Astrocyte of the cerebellum (primary cell): Measurements from ENCODE around the gene INSYN2B.

ENCODE experiments used
- DNase-seq: peaks from one replicate; pipeline ENCODE4 v3.0.0-alpha.2; 2011; ENCODE audit warnings: low read depth
- H3K4me3 ChIP-seq: 2 replicates; pipeline ENCODE4 v1.5.1; 2011; ENCODE audit warnings: mild to moderate bottlenecking, low read depth, low read length, moderate library complexity
- in situ Hi-C: cut with HindIII; loops from 2 replicates; pipeline ENCODE4 v1.10.0; 2017; ENCODE audit warnings: low sequenced_read_pairs
- TF ChIP-seq, protein P1 (sequence below): IDR thresholded peaks from 2 replicates; pipeline ENCODE4 v1.5.1; 2012; ENCODE audit warnings: low read length, low read depth, moderate library complexity, mild to moderate bottlenecking; ENCODE audit errors: missing control alignments

The INSYN2B gene

GRCh38 chr5:170011751-170012150 lies 31.5 kb upstream of the INSYN2B start:
- in situ Hi-C loops, result loop anchor here (10.0 kb wide), 1 partner anchor 63 kb away; no protein-coding TSS in a partner anchor
- TF ChIP-seq, protein P1, sequence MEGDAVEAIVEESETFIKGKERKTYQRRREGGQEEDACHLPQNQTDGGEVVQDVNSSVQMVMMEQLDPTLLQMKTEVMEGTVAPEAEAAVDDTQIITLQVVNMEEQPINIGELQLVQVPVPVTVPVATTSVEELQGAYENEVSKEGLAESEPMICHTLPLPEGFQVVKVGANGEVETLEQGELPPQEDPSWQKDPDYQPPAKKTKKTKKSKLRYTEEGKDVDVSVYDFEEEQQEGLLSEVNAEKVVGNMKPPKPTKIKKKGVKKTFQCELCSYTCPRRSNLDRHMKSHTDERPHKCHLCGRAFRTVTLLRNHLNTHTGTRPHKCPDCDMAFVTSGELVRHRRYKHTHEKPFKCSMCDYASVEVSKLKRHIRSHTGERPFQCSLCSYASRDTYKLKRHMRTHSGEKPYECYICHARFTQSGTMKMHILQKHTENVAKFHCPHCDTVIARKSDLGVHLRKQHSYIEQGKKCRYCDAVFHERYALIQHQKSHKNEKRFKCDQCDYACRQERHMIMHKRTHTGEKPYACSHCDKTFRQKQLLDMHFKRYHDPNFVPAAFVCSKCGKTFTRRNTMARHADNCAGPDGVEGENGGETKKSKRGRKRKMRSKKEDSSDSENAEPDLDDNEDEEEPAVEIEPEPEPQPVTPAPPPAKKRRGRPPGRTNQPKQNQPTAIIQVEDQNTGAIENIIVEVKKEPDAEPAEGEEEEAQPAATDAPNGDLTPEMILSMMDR, result no peak
- no peak for DNase-seq
- no peak overlapping the region for H3K4me3 ChIP-seq

DNA sequence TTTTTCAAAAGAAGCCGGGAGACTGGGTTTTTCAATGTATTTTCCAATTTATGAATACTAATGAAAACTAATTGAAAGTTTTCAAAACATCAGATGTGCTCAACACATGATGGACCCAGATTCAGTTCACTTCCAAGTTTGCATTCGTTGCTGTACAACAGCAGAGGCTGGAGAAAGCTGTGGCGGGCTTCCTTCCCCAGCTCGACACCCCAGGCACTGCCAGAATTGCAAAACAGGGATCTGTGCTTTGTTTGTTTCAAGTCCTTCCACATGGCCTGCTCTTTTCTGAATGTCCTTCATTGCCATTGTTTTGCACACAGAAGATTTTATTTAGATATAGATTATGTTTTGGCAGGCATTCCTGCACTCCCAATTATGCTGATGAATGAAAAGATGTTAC lies 30.3 kb upstream of the INSYN2B start:
- no peak overlapping the region for H3K4me3 ChIP-seq
- in situ Hi-C loops, result loop anchor here (10.0 kb wide), 1 partner anchor 64 kb away; no protein-coding TSS in a partner anchor

GRCh38 chr5:170008376-170008775 lies 28.1 kb upstream of the INSYN2B start:
- TF ChIP-seq, protein P1, result no peak
- H3K4me3 ChIP-seq, result no peak overlapping the region
- DNase-seq, result no peak
- in situ Hi-C loops, result no loop called here

More for the DNA sequence above, 30.3 kb upstream of the INSYN2B start:
- DNase-seq, result no peak
- TF ChIP-seq, protein P1, result no peak

GRCh38 chr5:170006021-170006420 lies 25.7 kb upstream of the INSYN2B start:
- TF ChIP-seq, protein P1, result no peak
- in situ Hi-C loops, result no loop called here
- no peak for DNase-seq
- H3K4me3 ChIP-seq, result no peak overlapping the region

- no peak overlapping the region for H3K4me3 ChIP-seq
- TF ChIP-seq, protein P1, result no peak
- in situ Hi-C loops, result no loop called here
- DNase-seq, result no peak
Observed at GRCh38 chr5:170000155-170000554, 19.9 kb upstream of the INSYN2B start.

- no peak overlapping the region for H3K4me3 ChIP-seq
- no peak for DNase-seq
- in situ Hi-C loops, result no loop called here
- TF ChIP-seq, protein P1, result no peak
Observed at GRCh38 chr5:169999621-170000020, 19.3 kb upstream of the INSYN2B start.

DNA sequence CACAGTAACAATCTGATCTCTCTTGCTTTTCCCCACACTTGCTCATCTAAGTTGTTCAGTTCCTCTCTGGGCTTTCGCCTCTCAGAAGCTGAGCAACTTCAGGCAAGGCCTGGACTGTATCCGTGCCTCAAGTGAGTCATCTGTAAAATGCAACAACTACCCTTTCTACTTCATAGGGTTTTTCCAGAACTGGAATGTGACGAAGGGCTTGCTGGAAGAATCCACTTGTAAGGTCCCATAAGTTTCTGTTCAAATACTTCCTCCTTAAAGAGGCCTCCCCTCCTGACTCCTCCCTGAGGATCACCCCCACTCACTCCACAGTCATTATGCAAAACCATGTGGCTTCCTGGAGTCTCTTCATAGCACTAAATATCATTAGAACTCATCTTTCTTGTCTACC lies 17.5 kb upstream of the INSYN2B start:
- DNase-seq, result no peak
- in situ Hi-C loops, result no loop called here
- TF ChIP-seq, protein P1, result no peak
- no peak overlapping the region for H3K4me3 ChIP-seq
